ENCODE measurements around the gene LRP2.

LRP2 gene

GRCh38 chr2:169110419-169110818 lies 251.9 kb downstream of the LRP2 start:
- Mint-ChIP-seq H3K27me3 (peaks cover 0 to 20% of the 10 kb centered on the region in 2 donors), H3K27ac (no peak overlapping the region), H3K36me3 (no peaks in the 10 kb centered on the region), H3K9me3 (no peaks in the 10 kb centered on the region), H3K4me1 (peaks cover 12 to 29% of the 10 kb centered on the region in 2 donors), H3K4me3 (no peak overlapping the region)
- ATAC-seq (replicated peaks) (no peak), DNase-seq (no peak)

- DNase-seq (peak; percentile 28), ATAC-seq (replicated peaks) (peak; percentile 48 to 71)
- no peak overlapping the region for H3K4me3 Mint-ChIP-seq
- H3K27ac Mint-ChIP-seq, result no peak overlapping the region
- H3K36me3 Mint-ChIP-seq, result no peaks in the 10 kb centered on the region
- peaks cover 0 to 20% of the 10 kb centered on the region in 2 donors for H3K27me3 Mint-ChIP-seq
- H3K9me3 Mint-ChIP-seq, result no peaks in the 10 kb centered on the region
- peaks cover 12 to 29% of the 10 kb centered on the region in 2 donors for H3K4me1 Mint-ChIP-seq
Observed at GRCh38 chr2:169109502-169110409, 252.6 kb downstream of the LRP2 start.

- Mint-ChIP-seq H3K36me3 (no peaks in the 10 kb centered on the region), H3K27me3 (peaks cover 0 to 20% of the 10 kb centered on the region in 2 donors), H3K9me3 (no peaks in the 10 kb centered on the region), H3K4me3 (no peak overlapping the region), H3K4me1 (peaks cover 12 to 29% of the 10 kb centered on the region in 2 donors), H3K27ac (no peak overlapping the region)
- peak; percentile 77 to 83 for ATAC-seq (replicated peaks)
- DNase-seq, result no peak
Observed at GRCh38 chr2:169108099-169108884, 254.0 kb downstream of the LRP2 start.

GRCh38 chr2:169107645-169108044 lies 254.7 kb downstream of the LRP2 start:
- peaks cover 0 to 20% of the 10 kb centered on the region in 2 donors for H3K27me3 Mint-ChIP-seq
- no peak for DNase-seq
- peak; percentile 43 to 73 for ATAC-seq (replicated peaks)
- H3K4me1 Mint-ChIP-seq, result peaks cover 12 to 31% of the 10 kb centered on the region in 2 donors
- H3K27ac Mint-ChIP-seq, result no peak overlapping the region
- no peaks in the 10 kb centered on the region for H3K36me3 Mint-ChIP-seq
- no peaks in the 10 kb centered on the region for H3K9me3 Mint-ChIP-seq
- H3K4me3 Mint-ChIP-seq, result no peak overlapping the region

- H3K4me3 Mint-ChIP-seq, result no peak overlapping the region
- no peak overlapping the region for H3K27ac Mint-ChIP-seq
- peaks cover 0 to 20% of the 10 kb centered on the region in 2 donors for H3K27me3 Mint-ChIP-seq
- DNase-seq, result no peak
- peaks cover 12 to 39% of the 10 kb centered on the region in 2 donors for H3K4me1 Mint-ChIP-seq
- no peaks in the 10 kb centered on the region for H3K36me3 Mint-ChIP-seq
- no peak for ATAC-seq (replicated peaks)
- H3K9me3 Mint-ChIP-seq, result no peaks in the 10 kb centered on the region
Observed at GRCh38 chr2:169106563-169107545, 255.5 kb downstream of the LRP2 start.

GRCh38 chr2:169106134-169106533 lies 256.2 kb downstream of the LRP2 start:
- peaks cover 16 to 45% of the 10 kb centered on the region in 2 donors for H3K4me1 Mint-ChIP-seq
- no peak overlapping the region for H3K4me3 Mint-ChIP-seq

GRCh38 chr2:169105476-169105875 lies 256.9 kb downstream of the LRP2 start:
- H3K4me1 Mint-ChIP-seq, result peaks cover 18 to 52% of the 10 kb centered on the region in 2 donors
- no peak for ATAC-seq (replicated peaks)
- no peak for DNase-seq

More at GRCh38 chr2:169106134-169106533, 256.2 kb downstream of the LRP2 start:
- ATAC-seq (replicated peaks) (no peak), DNase-seq (no peak)
- no peaks in the 10 kb centered on the region for H3K9me3 Mint-ChIP-seq
- H3K27me3 Mint-ChIP-seq, result peaks cover 0 to 17% of the 10 kb centered on the region in 2 donors
- H3K27ac Mint-ChIP-seq, result no peak overlapping the region
- no peaks in the 10 kb centered on the region for H3K36me3 Mint-ChIP-seq

GRCh38 chr2:169104848-169105247 lies 257.5 kb downstream of the LRP2 start:
- Mint-ChIP-seq H3K4me1 (peaks cover 19 to 57% of the 10 kb centered on the region in 2 donors), H3K27me3 (peaks cover 0 to 5% of the 10 kb centered on the region in 2 donors), H3K36me3 (no peaks in the 10 kb centered on the region), H3K9me3 (peaks cover 0 to 1% of the 10 kb centered on the region in 2 donors), H3K4me3 (no peak overlapping the region), H3K27ac (no peak overlapping the region)
- no peak for ATAC-seq (replicated peaks)
- no peak for DNase-seq

More at GRCh38 chr2:169105476-169105875, 256.9 kb downstream of the LRP2 start:
- peaks cover 0 to 11% of the 10 kb centered on the region in 2 donors for H3K27me3 Mint-ChIP-seq
- H3K9me3 Mint-ChIP-seq, result peaks cover 0 to under 1% of the 10 kb centered on the region in 2 donors
- H3K4me3 Mint-ChIP-seq, result no peak overlapping the region
- H3K27ac Mint-ChIP-seq, result no peak overlapping the region
- H3K36me3 Mint-ChIP-seq, result no peaks in the 10 kb centered on the region

- DNase-seq (no peak), ATAC-seq (replicated peaks) (peak; percentile 33 to 56)
- peak overlapping the region in 1 of 2 donors; percentile 16 for H3K4me3 Mint-ChIP-seq
Observed at GRCh38 chr2:169095621-169096105, 266.7 kb downstream of the LRP2 start.

GRCh38 chr2:169094676-169095075 lies 267.7 kb downstream of the LRP2 start:
- H3K36me3 Mint-ChIP-seq, result peaks cover 2 to 8% of the 10 kb centered on the region in 2 donors
- H3K27me3 Mint-ChIP-seq, result peaks cover 0 to 16% of the 10 kb centered on the region in 2 donors

More at GRCh38 chr2:169095621-169096105, 266.7 kb downstream of the LRP2 start:
- H3K27ac Mint-ChIP-seq, result peak overlapping the region; percentile 33
- peaks cover 13 to 31% of the 10 kb centered on the region in 2 donors for H3K4me1 Mint-ChIP-seq
- peaks cover 0 to 16% of the 10 kb centered on the region in 2 donors for H3K27me3 Mint-ChIP-seq
- H3K9me3 Mint-ChIP-seq, result peaks cover 7 to 9% of the 10 kb centered on the region in 2 donors
- H3K36me3 Mint-ChIP-seq, result peaks cover 2 to 8% of the 10 kb centered on the region in 2 donors

GRCh38 chr2:169093535-169093934 lies 268.8 kb downstream of the LRP2 start:
- peaks cover 0 to 16% of the 10 kb centered on the region in 2 donors for H3K27me3 Mint-ChIP-seq
- no peak for ATAC-seq (replicated peaks)
- H3K27ac Mint-ChIP-seq, result no peak overlapping the region
- peaks cover 1 to 2% of the 10 kb centered on the region in 2 donors for H3K9me3 Mint-ChIP-seq
- peaks cover 0 to 2% of the 10 kb centered on the region in 2 donors for H3K36me3 Mint-ChIP-seq
- H3K4me1 Mint-ChIP-seq, result peaks cover 6 to 21% of the 10 kb centered on the region in 2 donors
- no peak overlapping the region for H3K4me3 Mint-ChIP-seq
- no peak for DNase-seq

More at GRCh38 chr2:169094676-169095075, 267.7 kb downstream of the LRP2 start:
- no peak for DNase-seq
- Mint-ChIP-seq H3K4me1 (peaks cover 11 to 21% of the 10 kb centered on the region in 2 donors), H3K4me3 (no peak overlapping the region), H3K27ac (no peak overlapping the region), H3K9me3 (peaks cover 7% of the 10 kb centered on the region in 2 donors)
- no peak for ATAC-seq (replicated peaks)

GRCh38 chr2:169091761-169092519 lies 270.4 kb downstream of the LRP2 start:
- Mint-ChIP-seq H3K4me3 (no peak overlapping the region), H3K9me3 (peaks cover 0 to 1% of the 10 kb centered on the region in 2 donors), H3K36me3 (no peaks in the 10 kb centered on the region), H3K4me1 (peaks cover 6 to 21% of the 10 kb centered on the region in 2 donors), H3K27me3 (peaks cover 0 to 16% of the 10 kb centered on the region in 2 donors), H3K27ac (peak overlapping the region; percentile 4)
- no peak for ATAC-seq (replicated peaks)
- DNase-seq, result no peak
